SK-N-MC (cell line): ENCODE measurements around the gene ABCC6.
"Not testable (repeated sequence)": the region's sequence is repeated elsewhere in the genome, so short reads cannot be mapped to it uniquely, and the experiment has no call there.

ENCODE experiments used
- EZH2 ChIP-seq: fragments of 200-600 bp; sonication (generic); IDR thresholded peaks from one replicate; pipeline ENCODE4 v1.6.1; 2017; ENCODE audit warnings: antibody characterized with exemption
- FOXP2 ChIP-seq: optimal IDR thresholded peaks from 2 replicates; pipeline ENCODE3; 2011; ENCODE audit warnings: mild to moderate bottlenecking, moderate library complexity; ENCODE audit not compliant: insufficient read depth; ENCODE audit errors: extremely low read length, control extremely low read depth
- POLR2AphosphoS5 ChIP-seq: IDR thresholded peaks from 2 replicates; pipeline ENCODE4 v1.6.1; 2012; ENCODE audit warnings: mild to moderate bottlenecking, low read depth, low read length, borderline replicate concordance

DNA sequence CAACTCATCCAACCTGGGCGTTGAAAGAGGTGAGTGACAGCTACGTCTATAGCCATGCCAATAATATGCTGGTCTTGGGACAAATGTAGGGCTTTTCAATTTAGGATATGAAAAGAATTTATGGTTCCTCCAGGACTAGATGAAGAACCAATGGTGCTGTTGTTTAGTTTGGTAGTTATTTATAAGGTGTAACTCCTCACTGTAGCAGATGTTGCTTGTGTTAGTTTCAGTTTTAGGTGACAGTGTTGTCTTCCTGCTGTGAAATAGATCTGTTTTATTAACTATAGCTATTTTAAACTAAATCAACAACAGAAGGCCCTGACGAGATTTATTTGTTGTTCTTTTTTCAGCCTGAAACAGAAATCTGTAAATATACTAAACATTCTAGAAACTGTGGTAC, 24.1 kb upstream of the ABCC6 start:
- TF ChIP-seq EZH2, POLR2AphosphoS5, FOXP2: not testable (repeated sequence)
